Measurements from ENCODE around the gene CFAP77. TPM values are rescaled to one million over a fixed set of nuclear protein-coding genes. Genes with fewer than 3 reads are reported as not detected.
"Not testable (repeated sequence)": the region's sequence is repeated elsewhere in the genome, so short reads cannot be mapped to it uniquely, and the experiment has no call there.

The CFAP77 gene
- total RNA-seq, 1 donor from 2014 or later, result 0.36 TPM

GRCh38 chr9:132370592-132370991, 39.4 kb upstream of the CFAP77 start:
- H3K27ac ChIP-seq (ENCODE audit: low read depth, low read length), result no peak overlapping the region
- Mint-ChIP-seq H3K27me3 (ENCODE audit: low read depth, unreplicated experiment) (peaks cover 4% of the 10 kb centered on the region), H3K36me3 (ENCODE audit: low read depth, unreplicated experiment) (peaks cover 7% of the 10 kb centered on the region)

GRCh38 chr9:132372177-132373095, 37.6 kb upstream of the CFAP77 start:
- FAIRE-seq (no peak), DNase-seq (ENCODE audit: low read depth) (no peak)
- peaks cover 8% of the 10 kb centered on the region for H3K36me3 ChIP-seq (ENCODE audit: insufficient read depth, low read length)
- no peaks in the 10 kb centered on the region for H3K27me3 ChIP-seq (ENCODE audit: insufficient read depth, low read length)
- no peaks in the 10 kb centered on the region for H3K4me1 ChIP-seq (ENCODE audit: insufficient read depth, low read length)
- no peaks in the 10 kb centered on the region for H3K9me3 Mint-ChIP-seq (ENCODE audit: unreplicated experiment)
- no peak overlapping the region for H3K9ac ChIP-seq (ENCODE audit: low read length)
- peaks cover 4% of the 10 kb centered on the region for H3K27me3 Mint-ChIP-seq (ENCODE audit: low read depth, unreplicated experiment)
- H4K20me1 ChIP-seq (ENCODE audit: insufficient read depth, low read length), result no peaks in the 10 kb centered on the region
- H3K27ac Mint-ChIP-seq (ENCODE audit: unreplicated experiment), result peak overlapping the region; percentile 22
- peaks cover 9% of the 10 kb centered on the region for H3K36me3 Mint-ChIP-seq (ENCODE audit: low read depth, unreplicated experiment)
- H3K4me2 ChIP-seq (ENCODE audit: low read length), result no peak overlapping the region
- H3K27ac ChIP-seq (ENCODE audit: low read depth, low read length), result no peak overlapping the region
- peaks cover 3% of the 10 kb centered on the region for H3K4me1 Mint-ChIP-seq (ENCODE audit: low read depth, unreplicated experiment)
- no peak overlapping the region for H3K4me3 Mint-ChIP-seq (ENCODE audit: unreplicated experiment)
- H2AFZ ChIP-seq (ENCODE audit: low read depth, low read length), result peak overlapping the region; percentile 23
- H3K79me2 ChIP-seq (ENCODE audit: insufficient read depth, low read length), result no peaks in the 10 kb centered on the region
- no peak overlapping the region for H3K4me3 ChIP-seq (ENCODE audit: insufficient read depth, low read depth, low read length)
- H3K9me3 ChIP-seq (ENCODE audit: insufficient read depth, low read depth, low read length), result no peaks in the 10 kb centered on the region
- no peak for TF ChIP-seq CTCF (IDR thresholded peaks at IDR 0.05; ENCODE audit: insufficient read depth, low read depth, low read length)
- TF ChIP-seq EZH2 (IDR thresholded peaks at IDR 0.05; ENCODE audit: insufficient read depth, low read length), result no peak

More at GRCh38 chr9:132370592-132370991, 39.4 kb upstream of the CFAP77 start:
- Histone ChIP-seq H4K20me1 (ENCODE audit: insufficient read depth, low read length) (no peaks in the 10 kb centered on the region), H3K9ac (ENCODE audit: low read length) (no peak overlapping the region), H3K4me3 (ENCODE audit: insufficient read depth, low read depth, low read length) (no peak overlapping the region), H3K79me2 (ENCODE audit: insufficient read depth, low read length) (no peaks in the 10 kb centered on the region), H2AFZ (ENCODE audit: low read depth, low read length) (no peak overlapping the region), H3K4me1 (ENCODE audit: insufficient read depth, low read length) (no peaks in the 10 kb centered on the region), H3K9me3 (ENCODE audit: insufficient read depth, low read depth, low read length) (no peaks in the 10 kb centered on the region), H3K4me2 (ENCODE audit: low read length) (no peak overlapping the region), H3K27me3 (ENCODE audit: insufficient read depth, low read length) (no peaks in the 10 kb centered on the region), H3K36me3 (ENCODE audit: insufficient read depth, low read length) (no peaks in the 10 kb centered on the region)
- no peak for DNase-seq (ENCODE audit: low read depth)
- TF ChIP-seq CTCF (IDR thresholded peaks at IDR 0.05; ENCODE audit: insufficient read depth, low read depth, low read length), result no peak
- no peak for TF ChIP-seq EZH2 (IDR thresholded peaks at IDR 0.05; ENCODE audit: insufficient read depth, low read length)
- H3K27ac Mint-ChIP-seq (ENCODE audit: unreplicated experiment), result no peak overlapping the region
- H3K4me1 Mint-ChIP-seq (ENCODE audit: low read depth, unreplicated experiment), result peaks cover 3% of the 10 kb centered on the region
- H3K4me3 Mint-ChIP-seq (ENCODE audit: unreplicated experiment), result no peak overlapping the region
- FAIRE-seq, result no peak
- H3K9me3 Mint-ChIP-seq (ENCODE audit: unreplicated experiment), result no peaks in the 10 kb centered on the region

- DNase-seq (ENCODE audit: low read depth); FAIRE-seq; H3K4me1 ChIP-seq (ENCODE audit: insufficient read depth, low read length); H3K4me3 ChIP-seq (ENCODE audit: insufficient read depth, low read depth, low read length); H3K4me3 Mint-ChIP-seq (ENCODE audit: unreplicated experiment); H3K9ac ChIP-seq (ENCODE audit: low read length); H3K4me2 ChIP-seq (ENCODE audit: low read length); H3K4me1 Mint-ChIP-seq (ENCODE audit: low read depth, unreplicated experiment); H3K27me3 ChIP-seq (ENCODE audit: insufficient read depth, low read length); H3K79me2 ChIP-seq (ENCODE audit: insufficient read depth, low read length); H3K27ac ChIP-seq (ENCODE audit: low read depth, low read length); H3K9me3 Mint-ChIP-seq (ENCODE audit: unreplicated experiment); H2AFZ ChIP-seq (ENCODE audit: low read depth, low read length); H4K20me1 ChIP-seq (ENCODE audit: insufficient read depth, low read length); H3K27ac Mint-ChIP-seq (ENCODE audit: unreplicated experiment); H3K27me3 Mint-ChIP-seq (ENCODE audit: low read depth, unreplicated experiment); H3K9me3 ChIP-seq (ENCODE audit: insufficient read depth, low read depth, low read length): not testable (repeated sequence)
- H3K36me3 Mint-ChIP-seq (ENCODE audit: low read depth, unreplicated experiment), result peaks cover 13% of the 10 kb centered on the region
- peaks cover 26% of the 10 kb centered on the region for H3K36me3 ChIP-seq (ENCODE audit: insufficient read depth, low read length)
Measured at GRCh38 chr9:132377769-132378168, 32.2 kb upstream of the CFAP77 start.

GRCh38 chr9:132378416-132378815, 31.6 kb upstream of the CFAP77 start:
- H3K36me3 ChIP-seq (ENCODE audit: insufficient read depth, low read length), result peaks cover 26% of the 10 kb centered on the region
- H4K20me1 ChIP-seq (ENCODE audit: insufficient read depth, low read length); H3K9ac ChIP-seq (ENCODE audit: low read length); DNase-seq (ENCODE audit: low read depth); H3K9me3 ChIP-seq (ENCODE audit: insufficient read depth, low read depth, low read length); H2AFZ ChIP-seq (ENCODE audit: low read depth, low read length); H3K4me3 Mint-ChIP-seq (ENCODE audit: unreplicated experiment); H3K4me1 ChIP-seq (ENCODE audit: insufficient read depth, low read length); H3K27ac ChIP-seq (ENCODE audit: low read depth, low read length); H3K9me3 Mint-ChIP-seq (ENCODE audit: unreplicated experiment); H3K4me1 Mint-ChIP-seq (ENCODE audit: low read depth, unreplicated experiment); FAIRE-seq; H3K27me3 Mint-ChIP-seq (ENCODE audit: low read depth, unreplicated experiment); H3K4me3 ChIP-seq (ENCODE audit: insufficient read depth, low read depth, low read length); H3K79me2 ChIP-seq (ENCODE audit: insufficient read depth, low read length); H3K4me2 ChIP-seq (ENCODE audit: low read length); H3K27me3 ChIP-seq (ENCODE audit: insufficient read depth, low read length); H3K27ac Mint-ChIP-seq (ENCODE audit: unreplicated experiment): not testable (repeated sequence)
- H3K36me3 Mint-ChIP-seq (ENCODE audit: low read depth, unreplicated experiment), result peaks cover 13% of the 10 kb centered on the region
